HG03342 (cell line): ENCODE results near the gene PUM2.
"Not testable (repeated sequence)": the region's sequence is repeated elsewhere in the genome, so short reads cannot be mapped to it uniquely, and the experiment has no call there.

Experiments
- ATAC-seq: cut with Tn5 transposase; IDR thresholded peaks from one replicate; pipeline ENCODE4 v1.9.1; 2021; ENCODE audit warnings: mild to moderate bottlenecking, moderate library complexity; ENCODE audit not compliant: unreplicated experiment

PUM2 gene

DNA sequence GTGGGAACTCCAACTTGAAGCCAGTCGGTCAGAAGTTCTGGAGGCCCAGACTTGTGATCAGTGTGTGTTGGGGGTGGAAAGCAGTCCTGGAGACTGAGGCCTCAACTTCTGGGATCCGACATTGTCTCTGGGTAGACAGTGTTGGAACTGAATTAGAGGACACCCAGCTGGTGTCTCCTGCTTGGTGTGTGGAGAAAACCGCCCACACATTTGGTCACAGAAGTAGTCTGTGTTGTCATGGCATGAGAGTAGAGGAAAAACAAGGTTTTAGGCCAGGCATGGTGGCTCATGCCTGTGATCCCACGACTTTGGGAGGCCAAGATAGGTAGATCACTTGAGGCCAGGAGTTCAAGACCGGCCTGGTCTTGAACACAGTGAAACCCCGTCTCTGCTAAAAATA lies 51.5 kb downstream of the PUM2 start:
- ATAC-seq, result no peak

DNA sequence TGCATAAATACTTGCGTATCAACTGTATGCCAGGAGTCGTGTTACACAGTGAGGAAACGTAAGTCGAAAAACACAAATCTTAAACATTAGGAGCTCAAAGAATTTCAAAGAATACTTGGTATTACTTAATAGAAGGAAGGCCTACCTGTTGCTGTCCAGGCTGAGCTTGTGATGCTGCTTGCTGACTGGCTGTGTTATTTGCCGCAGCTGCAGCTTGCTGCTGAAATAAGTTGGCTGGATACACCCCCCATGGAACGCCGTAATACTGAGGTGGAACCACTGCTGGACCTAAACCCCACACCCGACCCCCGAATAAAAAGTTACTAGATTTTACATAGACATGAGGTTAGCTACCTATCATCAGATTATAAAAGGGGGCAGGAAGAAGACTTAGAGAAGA lies 56.4 kb downstream of the PUM2 start:
- no peak for ATAC-seq

DNA sequence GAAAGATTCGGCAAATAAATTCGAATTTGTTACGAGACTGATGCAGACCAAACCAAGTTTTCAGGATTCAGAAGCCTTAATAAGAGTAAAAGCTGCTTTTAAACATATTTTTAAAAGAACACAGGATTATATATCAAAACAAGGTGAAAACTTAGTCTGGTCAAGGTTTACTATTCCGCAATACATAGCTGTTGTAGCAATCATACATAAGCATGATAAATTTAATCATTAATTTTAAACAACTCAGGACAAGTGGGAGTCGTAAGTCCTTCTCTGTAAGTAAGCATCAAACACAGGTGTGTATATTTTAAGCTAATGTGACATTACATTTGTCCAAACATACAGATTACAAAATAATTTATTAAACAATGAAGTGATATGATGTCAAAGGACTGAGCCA lies 57.7 kb downstream of the PUM2 start:
- no peak for ATAC-seq

DNA sequence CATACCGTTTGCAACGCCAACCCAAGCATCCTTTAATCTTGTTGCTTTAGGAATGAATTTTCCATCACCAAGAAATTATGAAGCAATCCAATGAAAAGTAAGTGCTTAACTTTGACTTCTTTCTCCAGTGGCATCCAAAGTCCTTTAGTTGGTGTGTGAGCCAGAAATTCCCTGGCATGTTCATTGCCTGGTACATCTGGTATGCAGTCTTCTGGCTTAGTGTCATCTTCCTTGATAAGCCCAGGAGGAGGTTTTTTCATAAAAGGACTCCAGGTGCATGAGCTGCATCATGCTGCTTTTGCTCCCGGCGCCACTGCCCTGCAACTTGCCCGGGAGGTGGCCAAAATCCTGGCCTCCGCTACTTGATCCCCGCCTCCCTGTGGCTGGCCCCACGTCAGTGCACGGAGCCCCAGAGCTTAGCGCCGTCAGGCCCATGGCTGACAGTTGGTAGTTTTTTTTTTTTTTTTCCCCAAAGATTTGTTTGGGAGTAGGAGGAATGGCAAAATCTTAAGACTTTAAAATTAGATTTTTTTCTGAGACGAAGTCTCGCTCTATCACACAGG lies 58.7 kb downstream of the PUM2 start:
- ATAC-seq, result no peak

DNA sequence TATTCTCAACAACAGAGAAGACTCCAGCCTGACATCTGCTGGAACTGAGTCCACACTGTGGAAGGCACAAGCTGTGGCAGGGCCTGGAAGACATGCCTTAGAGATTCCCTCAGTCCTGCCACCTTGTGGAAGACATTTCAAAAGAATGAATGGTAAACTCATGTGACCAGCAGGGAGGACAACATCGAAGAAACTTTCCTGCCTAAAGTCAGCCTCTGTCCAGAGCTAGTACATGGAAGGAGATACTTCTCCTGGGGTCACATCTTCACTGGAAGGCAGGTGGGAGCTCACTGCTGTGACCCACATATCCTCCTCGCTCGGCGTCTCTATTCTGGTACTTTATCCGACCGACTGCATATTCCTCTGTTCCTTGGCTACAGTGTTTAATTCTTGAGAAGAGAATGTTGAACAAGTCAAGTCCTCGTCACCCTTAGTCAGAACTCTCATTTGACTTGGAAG lies 59.5 kb downstream of the PUM2 start:
- ATAC-seq, result peak; percentile 88

DNA sequence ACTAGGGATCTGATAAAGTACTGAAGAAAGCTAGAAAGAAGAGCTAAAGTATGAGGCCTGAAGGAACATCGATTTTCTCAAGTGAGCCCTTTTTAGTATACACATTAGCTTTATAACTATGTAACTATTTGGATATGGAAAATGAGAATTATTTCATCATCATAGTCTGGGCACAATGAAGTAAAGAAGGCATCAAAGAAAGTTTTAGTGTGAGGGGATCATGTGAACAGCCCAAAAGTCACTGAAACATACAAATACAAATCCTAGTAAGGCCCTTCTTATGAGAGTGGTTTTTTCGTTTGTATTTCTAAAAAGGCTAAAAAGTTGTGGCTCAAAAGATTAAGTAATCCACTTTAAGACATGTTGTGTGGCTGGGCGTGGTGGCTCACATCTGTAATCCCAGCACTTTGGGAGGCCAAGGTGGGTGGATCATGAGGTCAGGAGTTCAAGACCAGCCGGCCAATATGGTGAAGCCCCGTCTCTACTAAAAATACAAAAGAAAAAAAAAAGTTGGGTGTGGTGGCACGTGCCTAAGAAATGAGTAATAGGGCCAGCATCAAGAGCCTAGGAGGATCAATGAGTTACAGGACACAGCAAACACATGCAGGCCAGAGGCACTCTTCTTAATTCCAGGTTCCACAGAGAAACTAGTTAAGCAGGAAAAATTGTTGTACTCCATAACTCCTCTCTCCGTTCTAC lies 61.9 kb downstream of the PUM2 start:
- ATAC-seq, result no peak

DNA sequence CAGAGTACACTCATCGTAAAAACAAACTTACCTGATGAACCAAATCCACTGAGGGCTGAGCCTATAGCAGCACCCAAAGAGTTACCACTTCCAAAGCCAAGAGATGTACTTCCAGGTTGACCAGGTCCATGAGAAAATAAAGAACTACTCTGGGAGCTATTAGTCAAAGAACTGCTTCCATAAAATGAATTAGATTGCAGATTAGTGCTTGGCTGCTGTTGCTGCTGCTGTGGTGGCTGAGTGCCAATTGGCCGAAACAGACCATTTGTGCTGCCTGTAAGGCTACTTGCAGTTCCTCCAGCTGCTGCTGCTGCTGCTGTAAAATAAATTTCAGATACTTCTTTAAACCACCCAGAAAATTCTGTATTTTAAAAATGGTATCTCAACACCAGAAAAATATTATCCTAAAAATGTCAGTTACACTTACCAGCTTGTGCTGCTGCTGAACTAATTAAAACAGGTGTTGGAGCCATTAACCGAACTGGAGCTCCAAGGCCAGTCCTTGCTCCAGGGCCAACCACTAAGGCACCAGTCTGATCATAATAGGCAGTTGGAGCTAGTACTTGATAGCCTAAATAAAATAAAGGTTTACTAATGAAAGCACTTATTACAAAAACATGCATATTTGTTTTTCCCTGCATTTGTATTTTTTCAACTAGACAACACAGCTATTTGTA lies 67.6 kb downstream of the PUM2 start:
- no peak for ATAC-seq

DNA sequence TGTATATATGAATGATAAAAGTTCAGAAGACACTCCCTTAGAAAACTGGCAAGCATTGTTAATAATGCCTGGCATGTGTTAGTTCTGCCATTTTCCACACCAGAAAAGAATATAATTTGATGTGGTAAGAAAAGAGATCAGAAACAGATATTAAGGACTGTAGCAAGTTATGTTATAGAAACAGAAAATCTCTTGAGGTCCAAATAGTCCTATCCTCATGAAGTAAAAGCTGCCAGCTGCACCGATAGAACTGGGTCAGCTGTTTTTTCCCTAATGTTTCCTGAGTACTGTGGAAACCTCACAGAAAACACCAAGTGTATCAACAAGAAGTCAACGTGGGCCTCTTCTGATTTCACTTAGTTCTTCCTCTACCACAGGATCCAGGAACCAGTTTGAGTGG lies 68.8 kb downstream of the PUM2 start:
- no peak for ATAC-seq

DNA sequence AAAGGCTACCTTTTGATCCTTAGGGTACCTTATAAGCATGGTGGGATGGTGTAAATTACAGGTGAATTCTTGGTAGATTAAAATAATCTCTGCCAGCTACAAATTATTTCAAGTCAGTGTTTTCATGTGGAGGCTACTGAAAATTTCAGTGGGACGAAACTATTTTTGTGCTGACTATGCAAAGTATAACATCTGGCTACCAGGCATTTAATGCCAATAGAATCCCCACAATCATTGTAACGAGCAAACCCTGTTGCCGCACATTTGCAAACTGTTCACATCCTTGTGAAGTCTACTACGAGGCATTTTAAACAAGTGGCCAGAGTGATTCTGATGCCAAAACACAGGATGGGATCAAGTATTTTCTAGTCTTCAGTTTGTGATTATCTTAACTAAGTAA lies 77.6 kb downstream of the PUM2 start:
- no peak for ATAC-seq

DNA sequence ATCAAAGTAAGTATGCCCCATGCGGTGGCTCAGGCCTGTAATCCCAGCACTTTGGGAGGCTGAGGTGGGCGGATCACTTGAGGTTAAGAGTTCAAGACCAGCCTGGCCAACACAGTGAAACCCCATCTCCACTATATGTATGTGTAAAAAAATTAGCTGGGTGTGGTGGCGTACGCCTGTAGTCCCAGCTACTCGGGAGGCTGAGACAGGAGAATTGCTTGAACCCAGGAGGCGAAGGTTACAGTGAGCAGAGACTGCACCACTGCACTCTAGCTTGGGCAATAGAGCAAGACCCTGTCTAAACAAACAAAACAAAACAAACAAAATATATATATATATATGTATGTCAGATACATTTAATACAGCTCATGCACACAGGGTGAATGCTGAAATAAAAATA lies 82.3 kb downstream of the PUM2 start:
- ATAC-seq, result not testable (repeated sequence)

DNA sequence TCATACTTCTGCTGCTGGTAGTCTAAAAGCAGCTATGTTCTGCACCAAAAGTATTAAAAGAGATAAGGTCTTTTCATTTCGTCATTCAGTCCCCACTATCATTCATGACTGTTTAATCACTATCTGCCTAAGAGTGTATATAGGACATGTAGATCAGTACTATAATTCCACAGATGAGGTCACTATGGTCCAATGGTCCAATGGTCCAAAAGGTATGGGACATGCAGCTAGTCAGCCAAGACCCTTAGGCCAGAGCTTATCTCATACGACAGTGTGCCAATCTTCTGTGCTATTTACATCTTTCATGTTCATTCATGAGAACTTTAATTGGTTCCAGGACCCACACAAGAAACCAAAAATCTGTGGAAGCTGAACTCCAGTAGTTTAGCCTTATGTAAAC lies 83.1 kb downstream of the PUM2 start:
- ATAC-seq, result no peak

DNA sequence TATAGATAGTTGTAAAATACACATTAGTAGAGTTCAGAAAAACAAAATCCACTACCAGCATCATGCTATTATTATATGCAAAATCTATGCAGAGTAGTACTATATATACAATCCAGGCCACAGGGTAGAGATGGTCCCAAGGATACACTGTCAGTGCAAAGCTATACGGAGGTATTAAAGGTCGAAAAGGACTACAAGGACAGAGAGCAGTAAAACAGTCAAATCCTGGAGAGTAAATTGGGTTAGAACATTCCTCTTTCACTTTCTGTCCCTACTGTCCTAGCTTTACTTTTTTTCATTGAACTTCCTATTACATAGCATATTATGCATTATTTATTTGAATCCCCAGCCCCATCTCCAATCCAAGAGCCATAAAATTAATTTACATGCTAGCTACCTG lies 86.0 kb downstream of the PUM2 start:
- ATAC-seq, result no peak

DNA sequence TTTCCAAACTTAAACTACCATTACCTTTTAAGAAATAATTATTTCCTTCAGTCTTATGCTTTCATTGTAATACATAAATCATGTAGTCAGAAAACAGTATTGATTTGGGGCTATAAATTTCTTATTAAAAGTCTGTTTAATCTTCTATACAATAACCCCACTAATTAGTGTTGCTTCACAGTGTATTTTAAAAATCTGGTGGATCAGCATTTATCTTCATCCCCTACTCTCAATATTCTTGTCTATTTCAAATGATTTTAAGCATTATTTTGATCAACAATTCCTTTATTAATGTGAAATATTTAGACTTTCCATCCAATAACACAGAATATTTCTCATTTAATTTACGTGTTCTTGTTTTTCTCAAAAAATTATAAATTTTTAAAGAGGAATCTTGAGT lies 93.2 kb downstream of the PUM2 start:
- no peak for ATAC-seq

DNA sequence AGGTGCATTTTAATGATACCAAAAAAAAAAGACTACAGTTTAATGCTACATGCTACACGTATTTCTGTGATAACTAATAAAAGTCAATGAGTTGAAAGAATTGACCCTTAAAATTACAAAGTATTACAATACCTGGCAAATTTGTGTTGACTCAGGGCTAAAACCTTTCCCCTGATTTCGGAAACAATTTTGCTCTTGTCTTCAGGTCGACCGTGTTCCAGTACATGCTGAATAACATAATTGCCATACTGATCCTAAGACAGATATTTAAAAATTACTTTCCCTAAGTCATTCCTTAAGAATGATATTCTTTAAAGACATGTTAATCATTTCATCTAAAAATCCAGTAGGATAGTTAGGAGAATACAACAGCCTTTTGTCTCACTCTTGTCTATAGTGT lies 95.9 kb downstream of the PUM2 start:
- no peak for ATAC-seq

DNA sequence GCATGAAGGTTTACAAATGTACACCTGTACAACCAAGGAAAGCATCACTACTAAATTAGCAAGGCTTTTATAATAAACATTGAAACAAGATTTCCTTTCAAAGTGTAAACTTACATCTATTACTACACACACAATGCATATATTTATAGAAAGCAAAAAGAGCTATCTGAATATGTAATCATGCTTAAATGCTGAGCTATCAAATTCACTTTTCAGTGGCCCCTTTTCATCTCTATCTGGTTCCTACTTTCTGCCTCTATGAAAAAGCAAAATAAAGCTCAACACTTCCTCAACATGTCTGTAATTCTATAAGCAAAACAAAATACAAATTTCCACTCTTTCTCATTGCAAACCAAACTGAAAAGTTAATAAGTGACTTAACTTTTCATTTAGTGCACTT lies 100.2 kb downstream of the PUM2 start:
- no peak for ATAC-seq

DNA sequence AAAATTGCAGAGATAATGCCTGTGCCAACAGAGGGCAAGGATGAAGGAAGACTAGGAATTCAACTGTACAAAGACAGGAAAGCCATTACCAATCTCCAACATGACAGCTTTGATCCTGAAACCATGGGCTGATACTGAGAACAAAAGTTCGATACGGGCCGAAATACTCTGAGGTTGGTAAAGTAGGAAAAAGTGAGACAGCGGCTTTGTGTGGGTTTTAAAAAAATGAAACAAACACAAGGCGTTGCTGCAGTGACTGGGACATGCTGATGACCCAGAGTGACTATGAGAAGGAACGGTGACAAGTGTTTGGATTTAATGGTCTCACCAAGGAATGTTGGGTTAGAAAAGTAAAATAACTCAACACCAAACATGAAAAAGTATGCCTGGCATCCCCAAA lies 101.5 kb downstream of the PUM2 start:
- no peak for ATAC-seq

DNA sequence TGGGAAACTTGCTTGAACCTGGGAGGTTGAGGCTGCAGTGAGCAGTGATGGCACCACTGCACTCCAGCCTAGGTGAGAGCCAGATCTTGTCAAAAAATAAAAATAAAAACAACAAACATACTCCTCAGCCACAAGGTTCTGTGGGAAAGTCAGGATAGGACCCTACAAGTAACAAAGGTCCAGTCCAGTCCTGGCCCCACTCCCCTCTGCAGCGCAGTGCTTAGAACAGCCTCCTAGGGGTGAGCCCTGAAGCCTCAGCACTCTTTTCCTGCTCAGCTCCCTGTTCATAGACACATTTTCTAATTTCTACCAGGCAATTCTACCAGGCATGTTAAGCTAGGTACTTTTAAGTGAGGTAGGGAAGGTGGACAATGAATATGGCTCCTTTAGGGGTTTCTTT lies 103.6 kb downstream of the PUM2 start:
- ATAC-seq, result no peak

DNA sequence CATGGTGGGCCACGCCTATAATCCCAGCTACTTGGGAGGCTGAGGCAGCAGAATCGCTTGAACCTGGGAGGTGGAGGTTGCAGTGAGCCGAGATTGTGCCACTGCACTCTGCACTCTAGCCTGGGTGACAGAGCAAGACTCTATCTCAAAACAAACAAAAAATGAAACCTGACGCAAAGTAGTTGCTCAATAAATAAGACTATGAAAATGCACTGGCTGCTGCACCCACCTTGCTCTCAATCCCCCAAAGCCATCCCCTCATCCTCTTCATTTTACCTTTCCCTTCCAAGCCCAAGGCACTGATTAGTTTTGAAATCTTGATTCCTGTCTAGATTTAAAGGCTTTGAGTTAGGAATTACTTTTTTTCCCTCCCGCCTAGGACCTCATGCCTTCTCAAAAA lies 107.0 kb downstream of the PUM2 start:
- not testable (repeated sequence) for ATAC-seq

DNA sequence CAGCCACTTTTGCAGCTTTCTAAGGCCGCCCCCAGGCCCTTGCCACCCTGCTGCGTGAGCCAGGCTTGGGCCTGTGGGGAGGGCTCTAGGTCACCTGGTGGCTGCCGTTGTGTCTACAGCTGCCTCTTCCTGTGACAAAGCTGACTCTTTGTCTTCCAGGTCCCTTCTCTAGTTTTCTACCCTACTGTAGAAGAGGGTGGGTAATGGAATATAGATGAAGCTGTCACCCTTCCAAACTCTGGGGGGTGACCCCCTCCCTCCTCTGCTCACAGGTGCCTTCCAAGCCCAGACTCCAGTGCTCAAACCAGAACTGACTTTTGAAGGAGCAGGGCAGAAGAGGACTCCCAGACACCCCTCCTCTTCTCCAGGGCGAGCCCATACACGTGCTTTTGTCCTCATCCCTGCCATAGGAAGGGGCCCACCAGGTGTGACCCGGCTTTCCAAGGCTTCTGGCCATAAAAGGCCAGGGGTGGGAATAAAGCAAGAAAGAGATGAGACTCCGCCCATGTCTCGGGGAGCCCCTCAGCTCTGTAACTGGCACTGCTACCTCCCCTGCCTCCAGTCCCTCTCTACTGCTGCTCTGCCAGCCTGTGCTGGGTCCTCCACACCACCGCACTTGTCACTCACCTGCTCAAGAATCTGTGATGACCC lies 107.8 kb downstream of the PUM2 start:
- no peak for ATAC-seq

DNA sequence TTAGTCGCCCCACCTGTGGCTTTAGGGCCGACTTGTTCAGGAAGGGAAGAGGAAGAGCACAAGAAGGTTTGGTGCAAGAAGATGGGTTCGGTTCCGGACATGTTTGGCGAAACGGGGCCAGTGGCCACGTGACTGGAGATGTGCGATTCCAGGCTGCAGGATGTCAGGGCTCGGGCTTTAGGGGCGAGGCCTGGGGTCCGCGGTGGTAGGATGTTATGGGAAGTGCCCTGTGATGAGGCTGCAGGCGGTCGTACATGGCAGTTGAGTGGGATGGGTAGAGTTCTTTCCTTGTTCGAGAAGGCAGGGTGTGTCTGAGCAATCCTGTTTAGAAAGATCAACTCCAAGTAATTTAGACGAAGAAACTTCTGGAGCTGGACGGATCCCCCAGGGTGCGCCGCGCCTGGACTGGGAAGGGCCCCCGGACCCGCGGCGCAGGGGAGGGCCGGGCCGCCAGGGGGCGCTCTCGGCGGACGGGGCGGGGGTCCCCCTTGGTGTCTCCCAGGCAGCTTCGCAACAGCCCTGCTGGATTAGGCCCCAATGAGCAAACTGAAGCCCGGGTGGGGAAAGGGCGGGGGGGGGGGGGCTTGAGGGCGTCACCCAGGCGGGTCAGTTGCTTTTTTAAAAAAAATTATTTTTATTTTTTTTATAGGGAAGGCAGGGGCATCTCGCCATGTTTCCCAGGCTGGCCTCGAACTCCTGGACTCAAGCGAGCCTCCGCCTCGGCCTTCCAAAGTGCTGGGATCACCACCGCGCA lies 108.5 kb downstream of the PUM2 start:
- no peak for ATAC-seq

DNA sequence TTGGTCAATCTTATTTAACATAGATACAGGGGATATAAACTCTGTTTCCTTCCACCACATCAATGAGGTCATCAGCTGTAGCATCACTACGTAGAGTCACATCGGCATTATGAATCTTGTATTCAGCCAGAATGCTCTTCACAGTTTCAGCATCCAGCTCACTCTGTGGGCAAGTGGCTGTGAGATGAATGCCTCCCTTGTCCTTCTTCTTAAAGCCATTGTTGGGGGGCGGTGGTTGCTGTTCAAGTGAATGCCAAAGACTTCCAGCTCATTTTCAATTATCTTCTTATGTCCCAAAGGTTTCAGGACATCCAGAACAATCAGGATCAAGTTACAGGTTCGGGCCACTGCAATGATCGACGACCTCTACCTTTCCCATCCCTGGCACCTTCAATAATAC lies 110.4 kb downstream of the PUM2 start:
- not testable (repeated sequence) for ATAC-seq
